GM12872 (cell line): Measurements from ENCODE around the gene KIF16B.

Experiments used
- TF ChIP-seq, protein P1 (sequence below): IDR thresholded peaks from 3 replicates; pipeline ENCODE4 v1.5.1; 2011; ENCODE audit warnings: low read depth, mild to moderate bottlenecking, low read length, moderate library complexity; ENCODE audit not compliant: insufficient read depth

The KIF16B gene

GRCh38 chr20:16271450-16271849 lies 301.8 kb downstream of the KIF16B start:
- TF ChIP-seq, protein P1, sequence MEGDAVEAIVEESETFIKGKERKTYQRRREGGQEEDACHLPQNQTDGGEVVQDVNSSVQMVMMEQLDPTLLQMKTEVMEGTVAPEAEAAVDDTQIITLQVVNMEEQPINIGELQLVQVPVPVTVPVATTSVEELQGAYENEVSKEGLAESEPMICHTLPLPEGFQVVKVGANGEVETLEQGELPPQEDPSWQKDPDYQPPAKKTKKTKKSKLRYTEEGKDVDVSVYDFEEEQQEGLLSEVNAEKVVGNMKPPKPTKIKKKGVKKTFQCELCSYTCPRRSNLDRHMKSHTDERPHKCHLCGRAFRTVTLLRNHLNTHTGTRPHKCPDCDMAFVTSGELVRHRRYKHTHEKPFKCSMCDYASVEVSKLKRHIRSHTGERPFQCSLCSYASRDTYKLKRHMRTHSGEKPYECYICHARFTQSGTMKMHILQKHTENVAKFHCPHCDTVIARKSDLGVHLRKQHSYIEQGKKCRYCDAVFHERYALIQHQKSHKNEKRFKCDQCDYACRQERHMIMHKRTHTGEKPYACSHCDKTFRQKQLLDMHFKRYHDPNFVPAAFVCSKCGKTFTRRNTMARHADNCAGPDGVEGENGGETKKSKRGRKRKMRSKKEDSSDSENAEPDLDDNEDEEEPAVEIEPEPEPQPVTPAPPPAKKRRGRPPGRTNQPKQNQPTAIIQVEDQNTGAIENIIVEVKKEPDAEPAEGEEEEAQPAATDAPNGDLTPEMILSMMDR: no peak

DNA sequence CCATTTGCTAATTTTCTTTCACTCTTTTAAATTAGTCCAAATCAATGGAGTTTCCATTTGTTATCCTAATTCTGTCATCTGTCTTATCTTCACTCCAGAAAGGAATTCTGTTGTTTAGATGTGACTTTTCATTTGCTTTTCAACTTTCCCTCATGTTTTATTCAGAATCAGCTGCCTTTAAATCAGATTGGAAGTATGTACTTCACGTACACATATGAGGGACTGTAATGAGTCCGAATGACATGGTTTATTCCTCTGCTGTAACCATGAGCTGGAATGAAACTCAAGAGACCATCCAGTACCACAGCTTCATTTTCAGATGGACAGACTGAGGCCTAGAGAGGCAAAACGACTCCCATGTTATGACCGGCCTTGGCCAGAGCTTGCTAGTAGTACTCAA lies 302.3 kb downstream of the KIF16B start:
- TF ChIP-seq, protein P1: no peak

- TF ChIP-seq, protein P1: no peak
These were observed 302.8 kb downstream of the KIF16B start for GRCh38 chr20:16270314-16270931.

DNA sequence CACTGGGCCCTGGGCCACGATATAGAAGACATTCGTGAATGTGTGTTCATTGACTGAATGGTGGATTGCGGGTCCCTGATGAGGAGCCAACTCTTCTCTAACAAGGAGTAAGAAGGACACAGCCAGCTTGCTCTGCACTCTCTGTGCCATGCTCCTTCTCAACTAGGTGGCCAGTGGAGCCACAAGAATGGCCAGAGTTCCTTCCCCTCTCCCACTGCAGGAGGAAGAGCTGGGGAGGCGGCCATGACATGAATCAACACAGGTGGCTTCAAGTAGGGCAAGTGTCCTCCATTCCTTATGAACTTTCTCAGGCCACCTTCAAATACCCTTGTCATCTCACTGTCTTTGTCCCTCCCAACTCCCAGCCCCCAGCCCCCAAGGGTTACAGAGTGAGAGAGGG lies 305.7 kb downstream of the KIF16B start:
- TF ChIP-seq, protein P1: no peak

- TF ChIP-seq, protein P1: no peak
These were observed 307.9 kb downstream of the KIF16B start for GRCh38 chr20:16265334-16265733.

DNA sequence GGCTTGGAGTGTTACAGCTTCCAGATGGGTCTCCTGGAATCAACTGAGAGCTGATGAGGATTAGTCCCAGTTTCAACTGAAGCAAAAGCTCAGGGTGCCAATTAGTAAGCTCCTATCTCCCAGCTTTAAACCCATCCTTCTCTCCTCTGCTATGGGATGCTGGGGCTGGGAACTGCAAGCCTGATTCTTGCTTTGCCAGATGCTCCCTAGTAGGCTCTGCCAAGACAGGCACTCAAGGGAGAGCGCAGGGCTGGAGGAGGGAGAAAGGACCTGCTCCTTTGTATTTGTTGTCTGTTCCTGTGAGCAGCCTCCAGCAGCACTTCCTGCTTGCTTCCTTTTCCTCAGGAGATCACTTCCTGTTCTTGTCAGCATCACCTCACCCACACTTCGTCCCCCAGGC lies 309.7 kb downstream of the KIF16B start:
- TF ChIP-seq, protein P1: no peak

GRCh38 chr20:16262594-16262993 lies 310.7 kb downstream of the KIF16B start:
- TF ChIP-seq, protein P1: no peak
